Hematopoietic multipotent progenitor cell treated with erythropoietin and hydrocortisone succinate and interleukin-3 and kit ligand, for 8 days (in vitro differentiated cells): ENCODE measurements around the gene HMGN5.

Experiments used
- DNase-seq: peaks from one replicate; pipeline ENCODE4 v3.0.0-alpha.2; 2015

HMGN5 gene, protein sequence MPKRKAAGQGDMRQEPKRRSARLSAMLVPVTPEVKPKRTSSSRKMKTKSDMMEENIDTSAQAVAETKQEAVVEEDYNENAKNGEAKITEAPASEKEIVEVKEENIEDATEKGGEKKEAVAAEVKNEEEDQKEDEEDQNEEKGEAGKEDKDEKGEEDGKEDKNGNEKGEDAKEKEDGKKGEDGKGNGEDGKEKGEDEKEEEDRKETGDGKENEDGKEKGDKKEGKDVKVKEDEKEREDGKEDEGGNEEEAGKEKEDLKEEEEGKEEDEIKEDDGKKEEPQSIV

DNA sequence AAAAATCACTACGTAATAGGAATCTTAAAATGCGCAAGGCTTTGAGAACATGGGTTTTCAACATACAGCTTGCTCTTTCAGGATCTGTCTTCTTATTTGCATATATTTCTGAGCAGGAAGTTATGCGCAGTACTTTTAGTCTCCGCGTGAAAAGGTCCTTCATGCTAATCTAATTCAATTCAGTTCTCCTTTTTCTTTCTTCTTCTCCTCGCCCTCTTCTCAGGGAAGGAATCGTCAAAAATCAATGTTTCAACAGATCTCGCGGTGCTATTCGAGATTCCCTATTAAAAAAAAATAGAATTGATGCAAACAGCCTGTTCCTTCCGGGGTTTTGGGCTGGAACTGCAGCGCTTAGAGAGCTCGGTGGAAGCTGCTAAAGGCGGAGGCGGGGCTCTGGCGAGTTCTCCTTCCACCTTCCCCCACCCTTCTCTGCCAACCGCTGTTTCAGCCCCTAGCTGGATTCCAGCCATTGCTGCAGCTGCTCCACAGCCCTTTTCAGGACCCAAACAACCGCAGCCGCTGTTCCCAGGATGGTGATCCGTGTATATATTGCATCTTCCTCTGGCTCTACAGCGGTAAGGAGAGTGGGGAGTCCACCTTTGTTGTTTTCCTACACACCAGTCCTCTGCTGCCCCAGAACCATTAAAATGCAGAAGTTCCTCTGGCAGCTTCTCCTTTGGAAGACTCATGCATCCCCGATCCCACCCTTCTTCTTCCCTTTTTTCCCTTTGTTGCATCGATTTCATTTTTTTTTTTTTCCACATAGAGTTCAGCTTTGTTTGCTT, at the start of gene HMGN5, which contains the start of gene SH3BGRL:
HMGN5 (minus strand) TSS at position 243 of the 785 bp plus-strand sequence. CDS start 80,364 bp downstream, outside the sequence.
SH3BGRL (plus strand) TSS at position 432 of the 785 bp plus-strand sequence; CDS start at position 531, 99 bp downstream.
- DNase-seq = peak; percentile 88

DNA sequence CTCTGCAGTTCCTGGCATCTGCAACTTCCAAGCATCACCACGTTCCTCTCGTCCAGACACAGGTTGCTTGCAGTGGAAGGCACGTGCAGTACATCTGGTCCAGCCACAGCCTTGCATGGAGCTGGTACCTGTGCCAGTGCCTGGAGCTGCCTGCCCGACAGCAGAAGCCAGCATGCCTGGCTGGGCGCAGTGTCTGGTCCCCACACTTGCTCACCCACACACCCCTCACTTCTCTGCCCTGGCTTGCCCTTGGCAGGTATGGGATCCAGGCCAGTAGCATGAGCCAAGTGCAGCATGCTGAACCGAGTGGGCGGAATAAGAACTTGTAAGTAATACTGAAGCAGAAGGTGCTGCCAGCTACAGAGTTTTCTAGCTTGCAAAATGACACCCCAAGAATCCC, 40.0 kb upstream of the HMGN5 start:
- DNase-seq = no peak

DNA sequence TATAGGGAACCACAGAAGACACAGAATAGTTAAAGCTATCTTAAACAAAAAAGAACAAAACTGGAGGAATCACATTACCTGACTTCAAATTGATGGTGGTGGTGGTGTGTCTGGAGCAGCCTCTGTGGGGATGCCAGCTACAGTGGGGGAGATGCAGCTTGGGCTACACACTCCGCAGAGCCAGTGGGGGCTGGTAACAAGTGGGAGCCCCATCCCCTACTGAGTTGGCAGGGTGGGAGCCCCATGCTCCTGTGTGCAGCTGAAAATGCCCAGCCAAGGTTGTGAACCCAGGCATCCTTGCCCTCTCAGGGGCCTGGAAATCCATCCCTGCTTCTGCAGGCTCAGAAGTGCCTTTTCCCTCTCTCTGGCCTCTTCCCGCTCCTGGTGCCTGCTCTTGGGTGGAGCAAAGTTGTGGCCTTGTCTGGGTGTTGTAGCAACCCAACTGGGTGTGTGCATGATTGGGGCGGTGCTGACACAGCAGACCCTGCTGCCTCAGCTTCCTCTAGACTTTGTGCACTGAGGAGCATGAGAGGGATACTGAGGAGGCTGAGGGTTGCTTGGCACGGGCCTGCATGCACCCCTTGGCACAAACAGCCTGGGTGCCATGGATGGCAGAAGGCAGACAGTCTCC, 39.1 kb upstream of the HMGN5 start:
- DNase-seq = no peak

DNA sequence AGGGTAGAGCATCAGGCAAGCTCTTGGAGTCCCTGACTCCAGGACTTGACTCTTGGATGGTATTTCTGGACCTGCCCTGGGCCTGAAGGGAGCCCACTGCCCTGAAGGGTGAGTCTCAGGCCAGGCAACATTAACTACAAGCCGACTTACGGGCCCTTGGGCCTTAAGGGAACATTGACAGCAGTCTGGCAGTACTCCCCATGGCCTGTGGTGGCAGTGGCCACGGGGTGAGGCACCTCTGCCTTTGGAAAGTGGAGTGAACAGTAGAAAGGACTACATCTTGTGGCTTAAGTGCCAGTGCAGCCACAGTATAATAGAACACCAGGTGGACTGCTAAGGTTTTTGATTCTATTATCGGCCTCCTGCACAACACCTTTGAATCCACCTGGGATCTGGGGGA, 36.5 kb upstream of the HMGN5 start:
- DNase-seq = no peak

DNA sequence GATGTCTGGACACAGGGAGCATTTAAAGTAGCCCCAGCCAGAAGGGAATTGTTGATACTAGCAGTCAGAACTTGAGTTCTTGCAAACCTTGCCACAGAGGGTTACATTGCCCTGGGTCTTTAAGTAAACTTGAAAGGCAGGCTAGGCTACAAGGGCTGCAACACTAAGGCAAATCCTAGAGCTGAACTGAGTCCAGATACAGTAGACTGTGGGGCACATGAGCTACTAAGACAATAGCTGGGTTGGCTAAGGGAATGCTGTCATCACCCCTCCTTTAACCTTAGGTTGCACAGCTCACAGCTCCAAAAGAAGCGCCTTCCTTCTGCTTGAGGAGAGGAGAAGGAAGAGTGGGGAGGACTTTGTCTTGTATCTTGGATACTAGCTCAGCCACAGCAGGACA, 35.8 kb upstream of the HMGN5 start:
- DNase-seq = no peak

DNA sequence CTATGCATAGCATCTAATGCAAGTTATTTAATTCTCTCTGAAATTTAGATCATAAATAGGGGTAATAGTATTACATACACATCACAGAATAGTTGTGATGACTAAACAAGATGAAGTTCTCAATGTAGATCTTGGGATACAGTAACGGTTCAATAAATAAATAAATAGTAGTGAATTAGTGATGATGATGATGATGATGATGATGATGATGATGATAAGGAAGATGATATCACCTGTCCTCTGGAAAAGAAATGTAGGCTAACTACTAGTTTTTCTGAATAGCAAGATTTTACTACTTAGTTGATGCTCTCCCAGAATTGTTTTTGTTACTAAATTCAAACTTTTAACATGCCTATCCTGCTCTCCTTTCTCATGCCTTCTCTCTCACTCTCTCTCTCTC, 30.5 kb upstream of the HMGN5 start:
- no peak for DNase-seq

DNA sequence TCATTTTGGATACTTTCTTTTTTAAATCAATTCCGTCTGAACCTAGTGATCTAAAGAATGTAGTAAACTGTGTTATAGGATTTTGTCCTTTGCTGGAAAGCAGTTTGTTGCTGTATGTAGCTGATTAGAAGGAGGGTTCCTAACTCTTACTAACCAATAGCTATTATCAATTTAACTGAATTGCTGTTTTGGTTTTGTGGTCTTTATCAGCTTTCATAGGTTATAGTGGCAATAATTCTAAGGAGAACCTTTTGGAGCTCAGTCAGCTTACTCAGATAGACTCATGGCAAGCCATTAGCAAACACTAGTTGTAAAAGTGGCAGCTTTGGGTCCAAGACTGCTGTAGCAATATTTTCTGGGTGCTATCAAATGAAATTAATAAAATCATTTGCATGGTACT, 29.8 kb upstream of the HMGN5 start:
- DNase-seq = peak; percentile 65

DNA sequence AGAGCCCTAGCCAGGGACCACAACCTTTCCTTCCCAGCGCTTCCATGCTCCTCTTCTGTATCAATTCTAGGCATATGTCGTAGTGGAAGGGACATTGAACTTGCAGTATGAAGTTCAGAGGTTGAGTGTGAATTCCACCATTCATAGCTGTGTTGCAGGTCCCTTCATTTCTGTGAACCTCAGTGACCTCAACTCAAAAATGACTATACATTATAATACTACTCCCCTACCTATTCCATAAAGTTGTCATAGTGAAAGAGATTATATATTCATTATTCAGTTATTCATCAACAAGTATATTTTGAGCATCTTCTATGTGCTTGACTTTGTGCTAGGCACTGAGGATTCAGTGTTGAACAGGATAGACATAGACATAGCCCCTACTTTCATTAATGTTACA, 28.2 kb upstream of the HMGN5 start:
- no peak for DNase-seq

DNA sequence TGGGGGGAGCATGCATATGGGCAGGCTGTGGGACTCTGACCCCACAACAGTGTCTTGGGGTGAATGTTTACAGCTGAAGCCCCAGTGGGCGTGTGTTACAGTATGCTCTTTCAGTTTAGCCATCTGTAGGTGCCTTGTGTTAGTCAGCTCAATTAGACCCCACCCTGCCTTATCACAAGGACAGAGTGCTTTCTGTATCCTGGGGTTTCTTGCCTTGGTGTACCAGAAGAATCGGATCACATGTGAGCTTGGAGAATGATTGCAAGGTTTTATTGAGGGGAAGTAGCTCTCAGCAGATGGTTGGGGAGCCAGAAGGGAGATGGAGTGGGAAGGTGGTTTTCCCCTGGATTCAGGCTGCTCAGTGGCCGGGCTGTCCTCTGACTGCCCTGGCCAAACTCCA, 27.5 kb upstream of the HMGN5 start:
- DNase-seq = peak; percentile 90

DNA sequence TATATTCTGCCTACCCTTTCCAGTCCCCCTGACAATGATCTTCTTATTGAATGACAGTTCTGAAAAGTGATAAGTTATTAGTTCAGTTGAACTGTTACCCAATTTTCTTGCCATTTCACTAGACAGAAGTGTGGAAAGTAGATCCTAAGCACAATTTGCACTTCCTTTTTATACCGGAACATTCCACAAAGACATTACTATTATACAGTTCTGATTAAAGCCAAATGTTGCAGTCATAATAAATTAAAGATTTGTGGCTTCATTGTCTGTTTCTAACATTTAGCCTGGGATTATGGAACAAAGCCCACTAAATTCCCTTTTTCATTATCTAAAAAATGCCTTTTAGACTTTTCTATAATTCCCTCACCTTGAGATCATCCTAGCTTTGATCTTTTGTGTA, 14.0 kb upstream of the HMGN5 start:
- no peak for DNase-seq

DNA sequence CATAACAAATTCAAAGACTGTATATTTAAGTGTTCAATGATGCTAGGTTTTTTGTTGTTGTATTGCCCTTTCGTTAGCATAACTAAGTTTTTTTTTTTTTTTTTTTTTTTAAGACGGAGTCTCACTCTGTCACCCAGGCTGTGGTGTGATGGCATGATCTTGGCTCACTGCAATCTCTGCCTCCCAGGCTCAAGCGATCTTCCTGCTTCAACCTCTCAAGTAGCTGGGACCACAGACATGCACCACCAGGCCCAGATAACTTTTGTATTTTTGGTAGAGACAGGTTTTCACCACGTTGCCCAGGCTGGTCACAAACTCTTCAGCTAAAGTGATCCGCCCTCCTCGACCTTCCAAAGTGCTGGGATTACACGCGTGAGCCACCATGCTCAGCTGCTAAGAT, 7.2 kb upstream of the HMGN5 start:
- peak; percentile 51 for DNase-seq

DNA sequence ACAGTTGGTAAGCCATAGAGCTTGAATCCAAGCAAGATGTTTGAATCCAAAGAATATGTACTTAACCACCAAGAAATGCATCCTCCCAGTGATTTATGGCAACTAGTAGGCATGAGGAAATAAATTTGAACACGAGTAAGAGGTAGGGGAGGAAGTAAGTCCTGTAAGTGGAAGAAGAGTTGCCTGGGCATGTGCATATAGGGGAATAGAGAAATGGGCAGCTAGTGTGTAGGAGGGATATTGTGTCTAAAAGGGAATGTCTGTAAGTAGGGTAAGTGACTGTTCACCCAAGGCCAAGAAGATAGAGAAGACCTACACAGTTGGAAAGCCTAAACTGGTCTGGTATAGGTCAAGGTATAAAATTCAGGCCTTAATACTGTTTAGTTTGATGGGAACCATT, 4.8 kb upstream of the HMGN5 start:
- DNase-seq = no peak

DNA sequence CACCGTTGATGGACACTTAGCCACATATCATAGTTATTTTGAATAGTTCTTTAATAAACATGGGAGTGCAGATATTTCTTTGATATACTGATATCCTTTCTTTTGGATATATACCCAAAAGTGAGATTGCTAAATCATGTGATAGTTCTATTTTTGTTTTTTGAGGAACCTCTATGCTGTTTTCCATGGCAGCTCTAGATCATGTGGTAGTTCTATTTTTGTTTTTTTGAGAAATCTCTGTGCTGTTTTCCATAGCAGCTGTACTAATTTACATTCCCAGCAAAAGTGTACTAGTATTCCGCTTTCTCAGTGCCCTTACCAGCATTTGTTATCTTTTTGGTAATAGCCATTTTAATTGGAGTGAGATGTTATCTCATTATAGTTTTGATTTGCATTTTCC, 3.8 kb upstream of the HMGN5 start:
- DNase-seq = no peak

DNA sequence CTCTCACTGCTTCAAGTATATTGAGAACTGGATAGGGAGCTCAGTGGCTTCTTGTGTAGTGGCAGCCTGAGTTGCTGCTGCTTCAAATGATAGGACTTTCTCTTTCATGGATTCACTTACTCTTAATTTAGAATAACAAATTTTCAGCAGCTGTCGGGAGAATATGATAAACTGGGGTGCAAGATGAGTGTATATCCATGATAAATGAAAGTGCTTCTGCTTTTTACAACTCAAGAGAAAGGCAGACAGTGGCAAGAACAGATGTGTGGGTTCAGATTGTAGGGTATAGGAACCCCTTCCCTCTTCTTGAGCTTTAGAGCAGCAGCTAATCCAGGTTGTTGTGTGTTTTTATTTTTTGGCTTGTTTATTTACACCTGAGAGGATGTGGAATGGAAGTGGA, 1.2 kb upstream of the HMGN5 start:
- DNase-seq = peak; percentile 65

DNA sequence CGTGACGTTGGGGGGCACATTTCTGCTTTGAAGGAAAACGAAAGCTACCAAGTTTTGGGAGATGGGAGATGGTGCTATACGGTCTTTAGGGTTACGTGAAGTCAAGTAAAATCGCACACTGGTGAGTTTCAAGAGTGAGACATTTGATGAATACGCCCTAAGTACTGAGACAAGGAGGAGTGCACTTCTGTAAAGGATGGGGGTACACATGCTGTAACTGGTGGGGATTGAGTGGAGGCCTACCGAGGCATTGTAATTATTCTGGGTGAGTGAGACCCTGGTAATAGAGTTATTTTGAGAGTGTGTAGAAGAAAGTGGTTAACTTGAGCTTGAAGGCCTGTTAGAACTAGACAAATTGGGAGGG, 725 bp upstream of the HMGN5 start:
- peak; percentile 49 for DNase-seq

DNA sequence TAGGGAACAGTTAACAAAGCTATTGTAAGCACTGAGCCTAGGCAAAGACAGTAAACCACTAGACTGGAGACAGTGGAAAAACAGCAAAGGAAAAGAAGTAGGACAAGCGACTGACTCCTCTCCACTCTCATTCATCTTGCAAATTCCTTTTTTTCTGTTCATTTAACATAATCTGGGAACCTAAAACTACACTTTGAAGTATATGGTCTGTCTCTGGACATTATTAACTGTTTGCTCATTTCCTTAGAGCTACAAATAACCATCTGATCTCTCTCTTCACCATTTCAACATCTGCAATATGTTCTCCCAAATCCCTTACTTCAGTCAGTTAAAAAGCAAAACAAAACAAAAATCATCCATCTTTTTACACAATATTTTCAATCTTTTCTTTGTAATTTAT, 642 bp downstream of the HMGN5 start:
- no peak for DNase-seq

DNA sequence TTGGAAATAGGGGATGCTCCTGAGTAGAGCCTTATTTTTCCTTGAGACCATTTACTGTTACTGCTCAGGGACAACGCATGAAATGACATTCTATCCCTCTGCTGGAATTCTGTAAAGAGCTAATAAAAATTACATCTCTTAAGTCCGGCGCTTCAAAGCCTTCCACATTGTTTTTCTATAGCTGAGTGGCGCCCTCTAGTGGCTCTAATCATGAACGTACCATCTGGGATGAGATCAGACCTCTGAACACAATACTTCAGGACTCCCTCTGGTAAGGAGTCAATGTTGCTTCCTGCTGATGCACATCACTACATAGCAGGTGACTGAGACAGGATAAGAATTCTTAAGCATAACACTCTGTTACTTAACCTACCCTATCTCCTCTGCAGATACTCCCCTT, 6.0 kb downstream of the HMGN5 start:
- peak; percentile 74 for DNase-seq

DNA sequence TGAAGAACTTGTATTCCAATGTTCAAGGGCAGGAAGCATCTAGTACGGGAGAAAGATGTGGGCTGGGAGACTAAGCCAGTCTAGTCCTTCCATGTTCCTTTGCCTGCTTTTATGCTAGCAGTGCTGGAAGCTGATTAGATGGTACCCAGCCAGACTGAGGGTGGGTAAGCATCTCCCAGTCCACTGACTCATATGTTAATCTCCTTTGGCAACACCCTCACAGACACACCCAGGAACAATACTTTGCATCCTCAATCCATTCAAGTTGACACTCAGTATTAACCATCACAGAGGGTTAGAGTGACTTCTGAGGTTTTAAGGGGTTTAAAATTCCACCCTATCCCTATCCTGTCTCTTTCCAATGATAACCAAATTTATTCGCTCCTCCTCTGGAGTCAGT, 6.5 kb downstream of the HMGN5 start:
- DNase-seq = peak; percentile 25

DNA sequence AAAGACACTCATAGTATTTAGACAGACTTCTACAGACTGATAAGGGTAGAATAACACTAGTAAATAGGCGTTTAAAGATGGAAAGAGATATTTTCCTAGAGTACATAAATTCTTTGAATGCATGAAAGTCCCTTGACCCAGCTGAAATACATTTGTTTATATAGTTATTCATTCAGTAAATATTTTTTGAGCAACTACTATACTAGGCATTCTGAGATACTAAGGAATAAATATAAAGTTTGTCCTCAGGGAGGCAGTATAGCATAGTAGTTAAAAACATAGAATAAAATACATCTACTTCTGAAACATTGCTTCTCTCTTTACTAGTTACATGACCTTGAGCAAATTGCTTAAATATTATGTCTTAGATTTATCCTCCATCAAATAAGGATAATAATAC, 27.4 kb downstream of the HMGN5 start:
- peak; percentile 45 for DNase-seq

DNA sequence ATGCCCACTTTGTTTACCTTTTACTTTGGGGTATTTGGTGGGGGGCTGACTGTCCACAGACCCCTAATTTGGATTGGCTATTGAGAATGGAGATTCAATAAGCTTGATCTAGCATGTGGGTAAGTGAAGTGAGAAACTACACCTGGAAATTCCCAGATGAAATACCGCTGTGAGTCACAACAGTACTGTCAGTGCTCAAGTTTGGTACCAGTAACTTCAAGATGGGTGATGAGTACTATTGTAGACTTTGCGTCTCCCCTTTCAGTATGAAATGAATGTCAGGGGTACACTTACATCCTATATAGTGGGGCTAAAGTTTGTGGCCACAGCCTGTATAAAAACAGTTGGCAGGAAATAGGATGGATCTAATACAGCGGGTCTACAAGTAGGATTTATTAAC, 33.3 kb downstream of the HMGN5 start:
- DNase-seq = no peak

DNA sequence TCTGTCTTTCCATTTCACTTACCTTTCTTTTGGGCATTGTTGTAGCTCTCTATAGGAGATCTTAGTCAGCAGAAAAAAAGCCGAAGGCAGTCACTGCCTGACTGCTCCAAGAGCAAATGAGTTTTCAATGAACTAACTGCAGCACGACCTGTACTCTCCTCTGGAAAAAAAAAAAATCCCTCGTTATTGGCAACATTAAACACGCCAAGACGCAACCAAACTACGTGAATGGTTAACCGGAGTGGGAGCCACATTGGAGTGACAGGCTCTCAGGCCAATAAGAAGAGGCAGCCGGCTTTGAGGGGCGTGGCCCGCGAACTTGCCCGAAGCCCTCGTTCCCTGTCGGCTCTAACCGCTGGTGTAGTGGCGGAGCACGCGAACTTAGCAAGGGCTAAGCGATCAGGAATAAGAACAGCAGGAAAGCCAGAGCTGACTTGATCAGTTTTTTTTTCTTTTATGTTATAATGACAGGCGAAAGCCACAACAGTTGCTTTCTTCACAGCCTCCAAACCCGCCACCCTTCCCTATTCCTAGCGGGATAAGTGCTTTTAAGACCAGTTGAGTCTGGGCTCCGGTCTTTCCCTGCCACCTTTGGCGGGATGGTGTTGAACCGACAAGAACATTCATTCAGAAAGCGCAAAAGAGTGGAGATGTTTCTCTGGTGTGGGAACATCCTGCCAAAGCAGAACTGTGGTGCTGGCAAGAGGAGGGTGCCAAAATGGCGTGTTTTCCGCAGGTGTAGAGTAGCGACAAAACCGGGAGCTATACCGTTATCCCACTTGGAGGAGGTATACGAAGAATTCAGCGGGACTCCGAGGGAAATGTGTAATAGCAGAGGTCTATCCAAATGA, 80.0 kb downstream of the HMGN5 start:
- DNase-seq = peak; percentile 96

DNA sequence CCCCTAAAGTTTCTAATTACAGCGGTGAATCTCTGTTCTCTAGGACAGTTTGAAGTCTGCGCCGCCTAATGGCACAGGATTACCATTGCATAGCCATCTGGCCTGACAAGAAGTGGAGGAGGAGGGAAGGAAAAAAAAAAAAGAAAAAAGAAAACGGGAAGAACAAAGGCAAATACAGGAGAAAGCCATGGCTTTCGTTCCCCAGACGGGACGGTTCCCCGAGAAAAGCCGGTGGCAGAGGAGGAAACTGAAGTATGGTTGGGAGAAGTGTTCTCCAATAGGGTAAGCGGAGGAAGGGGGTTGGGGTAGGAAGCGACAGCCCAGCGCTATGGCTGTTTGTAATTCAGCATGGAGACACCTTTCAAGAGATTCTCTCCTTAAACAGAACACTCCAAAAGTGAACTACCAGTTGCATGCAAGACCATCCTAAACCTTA, 80.8 kb downstream of the HMGN5 start:
- peak; percentile 81 for DNase-seq
